SK-N-SH (cell line): ENCODE results near the gene SLC20A1. TPM values are rescaled to one million over a fixed set of nuclear protein-coding genes. Genes with fewer than 3 reads are reported as not detected.
"Not testable (repeated sequence)": the region's sequence is repeated elsewhere in the genome, so short reads cannot be mapped to it uniquely, and the experiment has no call there.

Source experiments
- CTCF ChIA-PET: fragments of 300-600, 350-600 bp; formaldehyde crosslinking; extraction: SDS; loops from one replicate; lab custom pipeline; 2021; lab: Yijun Ruan, JAX
- POLR2A ChIA-PET: fragments of 350-600 bp; sonication (Branson Sonifier 250); formaldehyde crosslinking; extraction: SDS; loops from one replicate; lab custom pipeline; 2020; ENCODE audit warnings: antibody characterized with exemption, inconsistent platforms; lab: Yijun Ruan, JAX
- DNase-seq: peaks from one replicate; pipeline ENCODE4 v3.0.0; 2012
- H2AFZ ChIP-seq: fragments of 200-600 bp; sonication (generic); 2 replicates; pipeline ENCODE4 v1.8.1; 2016; ENCODE audit warnings: antibody characterized with exemption, mild to moderate bottlenecking, low read depth
- H3F3A ChIP-seq: fragments of 200-600 bp; sonication (generic); replicated peaks from 2 replicates; pipeline ENCODE3; 2016; ENCODE audit warnings: antibody characterized with exemption, mild to moderate bottlenecking; ENCODE audit not compliant: insufficient read depth
- H3K27ac ChIP-seq, 2 experiments: fragments of 200-500 bp in 1 of 2; fragments of 200-600 bp in 1 of 2; sonication (Bioruptor generic) in 1 of 2; sonication (generic), shearing (Covaris generic) in 1 of 2; 2 replicates each; pipeline versions ENCODE4 v1.5.1 to v1.6.1; 2014 to 2016; ENCODE audit warnings: low read depth in 2 of 2, inconsistent platforms in 1 of 2, low read length in 1 of 2, mild to moderate bottlenecking in 1 of 2, mixed read lengths in 1 of 2
- H3K27me3 ChIP-seq: fragments of 200-600 bp; sonication (generic), shearing (Covaris generic); 2 replicates; pipeline ENCODE4 v1.6.1; 2016; ENCODE audit warnings: mixed run types; ENCODE audit not compliant: insufficient read depth
- H3K36me3 ChIP-seq, 2 experiments: fragments of 200-500 bp in 1 of 2; fragments of 200-600 bp in 1 of 2; sonication (Bioruptor generic) in 1 of 2; sonication (generic) in 1 of 2; replicated peaks in 1 of 2; 2 replicates each; pipeline versions ENCODE3 to v1.5.1; 2014 to 2016; ENCODE audit warnings: low read length in 1 of 2, mild to moderate bottlenecking in 1 of 2; ENCODE audit not compliant: insufficient read depth in 2 of 2, control insufficient read depth in 1 of 2
- H3K4me1 ChIP-seq, 2 experiments: fragments of 200-500 bp in 1 of 2; fragments of 200-600 bp in 1 of 2; sonication (Bioruptor generic) in 1 of 2; sonication (generic), shearing (Covaris generic) in 1 of 2; 2 replicates each; pipeline versions ENCODE4 v1.5.1 to v1.6.1; 2014 to 2016; ENCODE audit warnings: low read depth in 1 of 2, low read length in 1 of 2, mixed run types in 1 of 2; ENCODE audit not compliant: insufficient read depth in 2 of 2, control insufficient read depth in 1 of 2
- H3K4me2 ChIP-seq: fragments of 200-600 bp; sonication (generic), shearing (Covaris generic); 2 replicates; pipeline ENCODE4 v1.6.1; 2017; ENCODE audit warnings: mixed run types
- H3K4me3 ChIP-seq, 2 experiments: fragments of 200-500 bp in 1 of 2; fragments of 200-600 bp in 1 of 2; sonication (Bioruptor generic) in 1 of 2; sonication (generic), shearing (Covaris generic) in 1 of 2; 2 replicates each; pipeline versions ENCODE4 v1.5.1 to v1.8.1; 2014 to 2016; ENCODE audit warnings: low read depth in 2 of 2, inconsistent platforms in 1 of 2, low read length in 1 of 2, mild to moderate bottlenecking in 1 of 2, mixed read lengths in 1 of 2, moderate library complexity in 1 of 2
- H3K79me2 ChIP-seq: fragments of 200-600 bp; sonication (generic); 2 replicates; pipeline ENCODE4 v1.8.1; 2017; ENCODE audit warnings: mild to moderate bottlenecking; ENCODE audit not compliant: insufficient read depth
- H3K9ac ChIP-seq: fragments of 200-600 bp; sonication (generic); 2 replicates; pipeline ENCODE4 v1.6.1; 2017; ENCODE audit warnings: mixed run types
- H3K9me2 ChIP-seq: fragments of 200-600 bp; sonication (generic); 2 replicates; pipeline ENCODE4 v1.6.1; 2017; ENCODE audit warnings: mixed run types
- H3K9me3 ChIP-seq: fragments of 200-600 bp; sonication (generic); 2 replicates; pipeline ENCODE4 v1.6.1; 2017; ENCODE audit warnings: mixed run types, mild to moderate bottlenecking, moderate library complexity
- H4K20me1 ChIP-seq: fragments of 200-600 bp; sonication (generic); 2 replicates; pipeline ENCODE4 v1.6.1; 2017; ENCODE audit warnings: mild to moderate bottlenecking, mixed run types; ENCODE audit not compliant: insufficient read depth
- GABPA ChIP-seq: IDR thresholded peaks from 2 replicates; pipeline ENCODE4 v1.4.0; 2012; ENCODE audit warnings: low read depth, mild to moderate bottlenecking
- MAX ChIP-seq: IDR thresholded peaks from 2 replicates; pipeline ENCODE4 v1.4.0; 2012; ENCODE audit warnings: low read depth
- POLR2AphosphoS5 ChIP-seq: IDR thresholded peaks from 2 replicates; pipeline ENCODE4 v1.6.1; 2012; ENCODE audit warnings: low read depth, low read length
- RAD21 ChIP-seq: IDR thresholded peaks from 2 replicates; pipeline ENCODE4 v1.6.1; 2012; ENCODE audit warnings: mild to moderate bottlenecking, low read length
- RCOR1 ChIP-seq: fragments of 150-350 bp; IDR thresholded peaks from 2 replicates; pipeline ENCODE4 v1.6.1; 2017; ENCODE audit warnings: antibody characterized with exemption, low read length
- RXRA ChIP-seq: IDR thresholded peaks from 2 replicates; pipeline ENCODE4 v1.4.0; 2012; ENCODE audit warnings: low read depth, mild to moderate bottlenecking, borderline replicate concordance
- TAF1 ChIP-seq: IDR thresholded peaks from 2 replicates; pipeline ENCODE4 v1.6.1; 2012; ENCODE audit warnings: low read depth, mild to moderate bottlenecking, low read length, moderate library complexity, borderline replicate concordance
- TCF12 ChIP-seq: IDR thresholded peaks from 2 replicates; pipeline ENCODE4 v1.4.0; 2012
- TEAD4 ChIP-seq: IDR thresholded peaks from 2 replicates; pipeline ENCODE4 v1.4.0; 2012; ENCODE audit warnings: mild to moderate bottlenecking, borderline replicate concordance; ENCODE audit not compliant: insufficient read depth
- WGBS: methylation state at CpG from one replicate; pipeline ENCODE4 v1.1.6; 2017; ENCODE audit warnings: low lambda C conversion rate; 5-methylcytosine and 5-hydroxymethylcytosine counted together
- polyA plus RNA-seq, 3 experiments: library from polyadenylated mRNA; depleted of rRNA; stranded (reverse); fragments of >200 nt; gene quantifications; 2 replicates each; pipeline ENCODE4 v1.2.3, GENCODE V29; 2012

The SLC20A1 gene
- polyA plus RNA-seq, 1 of the 3 experiments (the other 2 are of a cell fraction), result 56.3 TPM

GRCh38 chr2:112666761-112667122 lies 21.0 kb downstream of the SLC20A1 start:
- CTCF ChIA-PET, result interaction anchor here (0.7 to 2.4 kb wide), 7 partner anchors 8 to 66 kb away, joined by 3 to 13 read pairs (median 5); no protein-coding TSS in a partner anchor

GRCh38 chr2:112667540-112667939 lies 21.8 kb downstream of the SLC20A1 start:
- DNase-seq, H4K20me1 ChIP-seq, H3K9me3 ChIP-seq, H3K27me3 ChIP-seq, H3K79me2 ChIP-seq, H3K4me1 ChIP-seq, H2AFZ ChIP-seq, H3K4me3 ChIP-seq, H3K4me2 ChIP-seq, H3K9me2 ChIP-seq, H3K9ac ChIP-seq, H3K27ac ChIP-seq: not testable (repeated sequence)
- ChIA-PET CTCF (interaction anchor here (1.2 to 2.4 kb wide), 5 partner anchors 9 to 67 kb away, joined by 5 to 13 read pairs (median 6); no protein-coding TSS in a partner anchor), POLR2A (interaction anchor here (0.6 kb wide), 1 partner anchor 8 kb away, joined by 4 read pairs; no protein-coding TSS in a partner anchor)
- H3K36me3 ChIP-seq, result peaks cover 20 to 22% of the 10 kb centered on the region in 2 experiments
- peaks cover 37% of the 10 kb centered on the region for H3F3A ChIP-seq
- WGBS, result 93% methylated on average over 6 of the region's 6 CpGs

More at GRCh38 chr2:112666761-112667122, 21.0 kb downstream of the SLC20A1 start:
- WGBS, result 96% methylated on average over 3 of the region's 3 CpGs
- Histone ChIP-seq H3K9ac (no peak overlapping the region), H3K27ac (no peak overlapping the region), H3K36me3 (peaks cover 26 to 27% of the 10 kb centered on the region in 2 experiments), H3K79me2 (0 out of 2 replicates have a peak, but pooled peaks cover 4% of the 10 kb centered on the region), H4K20me1 (peaks cover 7% of the 10 kb centered on the region), H3K9me3 (no peaks in the 10 kb centered on the region), H3K9me2 (no peaks in the 10 kb centered on the region), H2AFZ (no peak overlapping the region), H3K4me1 (no peaks in the 10 kb centered on the region; a peak in 1 of 4 replicates), H3F3A (peaks cover 42% of the 10 kb centered on the region), H3K4me3 (no peak overlapping the region), H3K27me3 (no peaks in the 10 kb centered on the region), H3K4me2 (no peak overlapping the region)
- no peak for TF ChIP-seq TAF1
- no peak for TF ChIP-seq RXRA
- TF ChIP-seq GABPA, result no peak
- TF ChIP-seq MAX, result no peak
- TF ChIP-seq POLR2AphosphoS5, result no peak
- no peak for TF ChIP-seq RCOR1
- no peak for TF ChIP-seq TEAD4
- POLR2A ChIA-PET, result interaction anchor here (0.9 kb wide), 1 partner anchor 20 kb away, joined by 3 read pairs; no protein-coding TSS in a partner anchor
- no peak for DNase-seq

DNA sequence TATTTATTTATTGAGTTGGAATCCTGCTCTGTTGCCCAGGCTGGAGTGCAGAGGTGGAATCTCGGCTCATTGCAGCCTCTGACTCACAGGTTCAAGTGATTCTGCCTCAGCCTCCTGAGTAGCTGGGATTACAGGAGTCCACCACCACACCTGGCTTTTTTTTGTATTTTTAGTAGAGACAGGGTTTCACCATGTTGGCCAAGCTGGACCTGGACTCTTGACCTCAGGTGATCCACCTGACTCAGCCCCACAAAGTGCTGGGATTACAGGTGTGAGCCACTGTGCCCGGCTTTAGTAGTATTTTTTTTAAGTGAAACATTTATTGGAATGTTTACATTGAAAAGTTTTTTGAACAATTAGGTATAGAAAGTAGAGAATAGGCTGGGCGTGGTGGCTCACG lies 23.9 kb downstream of the SLC20A1 start:
- H3K9ac ChIP-seq, result no peak overlapping the region
- H3K4me2 ChIP-seq, result no peak overlapping the region
- no peaks in the 10 kb centered on the region for H3K9me2 ChIP-seq
- H3K36me3 ChIP-seq, result peaks cover 1 to 6% of the 10 kb centered on the region in 2 experiments
- no peak for TF ChIP-seq TCF12
- TF ChIP-seq RAD21, result no peak
- ChIA-PET POLR2A (no interaction called here), CTCF (interaction anchor here (0.6 to 1.8 kb wide), 2 partner anchors 70 to 548 kb away, joined by 3 to 4 read pairs; no protein-coding TSS in a partner anchor)
- no peaks in the 10 kb centered on the region for H3K9me3 ChIP-seq
- WGBS, result 97% methylated on average over 4 of the region's 4 CpGs
- H3K27me3 ChIP-seq, result no peaks in the 10 kb centered on the region
- H3K4me1 ChIP-seq, result no peaks in the 10 kb centered on the region
- peaks cover 23% of the 10 kb centered on the region for H3F3A ChIP-seq
- H3K4me3 ChIP-seq, result no peak overlapping the region
- no peak overlapping the region for H2AFZ ChIP-seq
- H4K20me1 ChIP-seq, result no peaks in the 10 kb centered on the region
- DNase-seq, result no peak
- no peak overlapping the region for H3K27ac ChIP-seq
- no peaks in the 10 kb centered on the region for H3K79me2 ChIP-seq
